Epithelial cell of esophagus (primary cell): ENCODE data around the gene WSCD2.

Source experiments
- DNase-seq: peaks from one replicate; pipeline ENCODE4 v3.0.0; 2010; ENCODE audit warnings: low read depth
- H3K4me3 ChIP-seq: 2 replicates; pipeline ENCODE4 v1.5.1; 2011; ENCODE audit warnings: mild to moderate bottlenecking, low read length, control low read depth
- TF ChIP-seq, protein P1 (sequence below): IDR thresholded peaks from 2 replicates; pipeline ENCODE4 v1.5.1; 2011; ENCODE audit warnings: low read depth, mild to moderate bottlenecking, low read length, control low read depth, inconsistent platforms; ENCODE audit not compliant: insufficient read depth; ENCODE audit errors: missing control alignments

The WSCD2 gene

DNA sequence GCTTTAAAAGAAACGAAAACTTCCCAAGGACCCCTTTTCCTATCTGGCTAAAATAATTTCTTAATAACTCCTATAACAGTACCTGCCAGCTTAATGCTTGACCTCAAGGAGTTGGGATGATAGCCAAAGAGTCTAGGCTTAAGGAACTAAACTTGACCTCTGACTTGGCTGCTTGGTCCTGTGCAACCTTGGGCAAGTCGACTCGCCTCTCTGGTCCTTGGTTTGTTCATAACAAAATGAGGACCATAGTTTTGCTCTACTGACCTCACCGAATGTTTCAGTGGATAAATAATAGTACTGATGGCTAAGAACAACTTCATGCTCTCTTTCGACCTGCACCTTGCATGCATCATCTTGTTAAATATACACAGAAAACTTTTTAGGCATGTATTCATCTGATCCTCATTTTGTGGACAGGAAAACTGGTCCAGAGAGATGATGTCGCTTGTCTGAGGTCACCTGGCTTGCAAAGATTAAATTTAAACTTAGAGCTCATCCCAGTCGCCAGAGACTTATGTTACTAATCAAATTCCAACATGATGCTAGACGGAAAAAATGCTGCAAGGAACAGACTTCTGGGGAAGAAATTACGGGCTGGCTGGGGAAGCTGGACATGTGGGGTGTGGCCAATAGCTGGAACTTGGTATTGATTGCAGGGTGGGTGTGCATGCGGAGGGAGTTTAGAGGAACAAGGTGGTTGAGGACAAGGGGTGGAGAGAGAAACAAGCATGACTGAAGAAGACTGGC lies 38.0 kb upstream of the WSCD2 start:
- TF ChIP-seq, protein P1, sequence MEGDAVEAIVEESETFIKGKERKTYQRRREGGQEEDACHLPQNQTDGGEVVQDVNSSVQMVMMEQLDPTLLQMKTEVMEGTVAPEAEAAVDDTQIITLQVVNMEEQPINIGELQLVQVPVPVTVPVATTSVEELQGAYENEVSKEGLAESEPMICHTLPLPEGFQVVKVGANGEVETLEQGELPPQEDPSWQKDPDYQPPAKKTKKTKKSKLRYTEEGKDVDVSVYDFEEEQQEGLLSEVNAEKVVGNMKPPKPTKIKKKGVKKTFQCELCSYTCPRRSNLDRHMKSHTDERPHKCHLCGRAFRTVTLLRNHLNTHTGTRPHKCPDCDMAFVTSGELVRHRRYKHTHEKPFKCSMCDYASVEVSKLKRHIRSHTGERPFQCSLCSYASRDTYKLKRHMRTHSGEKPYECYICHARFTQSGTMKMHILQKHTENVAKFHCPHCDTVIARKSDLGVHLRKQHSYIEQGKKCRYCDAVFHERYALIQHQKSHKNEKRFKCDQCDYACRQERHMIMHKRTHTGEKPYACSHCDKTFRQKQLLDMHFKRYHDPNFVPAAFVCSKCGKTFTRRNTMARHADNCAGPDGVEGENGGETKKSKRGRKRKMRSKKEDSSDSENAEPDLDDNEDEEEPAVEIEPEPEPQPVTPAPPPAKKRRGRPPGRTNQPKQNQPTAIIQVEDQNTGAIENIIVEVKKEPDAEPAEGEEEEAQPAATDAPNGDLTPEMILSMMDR, result no peak
- no peak overlapping the region for H3K4me3 ChIP-seq

DNA sequence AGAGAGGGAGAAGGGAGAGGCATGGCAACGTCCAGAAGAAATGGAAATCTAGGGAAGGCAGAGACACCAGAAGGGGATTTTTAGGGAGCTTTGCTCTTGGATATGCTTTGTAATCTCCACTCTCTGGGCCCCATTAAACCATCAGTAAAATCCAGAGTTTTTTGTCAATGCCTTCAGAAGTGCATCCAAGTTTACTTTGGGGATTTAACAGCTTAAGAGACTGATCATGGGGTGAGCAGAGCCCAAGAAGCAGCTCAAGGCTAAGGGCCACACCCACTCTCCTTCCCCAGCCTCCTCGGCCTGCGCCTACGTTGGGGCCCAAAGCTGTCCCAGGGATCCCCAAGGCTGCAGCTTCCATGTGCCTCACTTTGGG lies 37.4 kb upstream of the WSCD2 start:
- TF ChIP-seq, protein P1, result no peak
- no peak overlapping the region for H3K4me3 ChIP-seq
- no peak for DNase-seq

More for the DNA sequence above, 38.0 kb upstream of the WSCD2 start:
- no peak for DNase-seq

DNA sequence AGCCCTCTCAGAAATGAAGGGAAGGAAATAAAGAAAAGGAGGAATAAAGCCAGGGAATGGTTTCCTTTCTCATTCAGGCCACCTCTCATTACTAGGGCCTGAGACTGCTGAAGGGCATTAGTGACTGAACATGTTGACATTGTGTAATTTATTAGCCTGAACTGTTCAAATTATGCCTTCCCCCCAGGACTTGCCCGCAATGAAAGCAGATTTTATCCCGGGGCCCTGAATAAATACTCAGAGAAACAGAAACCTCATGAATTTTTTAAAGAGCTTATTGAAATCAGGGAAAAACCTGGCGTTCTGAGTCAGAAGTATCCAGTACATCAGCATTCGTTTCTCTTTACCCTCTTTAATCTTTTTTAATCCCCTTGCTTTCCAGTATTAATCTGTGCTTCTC lies 35.9 kb upstream of the WSCD2 start:
- no peak overlapping the region for H3K4me3 ChIP-seq
- TF ChIP-seq, protein P1, result no peak
- no peak for DNase-seq

DNA sequence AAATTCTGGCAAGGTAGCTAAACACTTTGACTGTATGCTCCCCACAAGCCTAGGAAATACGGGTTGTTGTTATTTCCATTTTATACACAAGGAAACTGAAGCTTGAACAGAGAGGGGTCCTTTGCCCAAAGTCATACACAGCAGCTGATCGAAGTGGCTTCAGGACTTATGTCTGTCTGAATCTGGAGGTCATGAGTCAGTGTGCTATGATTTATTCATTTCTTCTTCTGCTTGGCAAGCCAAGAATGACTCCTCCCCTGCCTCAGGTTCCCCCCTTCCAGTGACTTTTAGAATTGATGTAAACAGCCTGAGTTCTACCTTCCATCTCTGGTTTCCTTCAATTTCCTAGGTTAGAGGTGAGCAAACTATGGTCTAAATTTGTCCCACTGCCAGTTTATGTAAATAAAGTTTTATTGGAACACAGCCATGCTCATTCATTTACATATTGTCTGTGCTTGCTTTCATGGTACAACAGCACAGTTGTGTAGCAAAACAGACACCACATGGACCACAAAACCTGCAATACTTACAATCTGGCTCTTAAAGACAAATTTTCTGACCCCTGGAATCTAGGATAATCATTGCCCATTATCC lies 34.9 kb upstream of the WSCD2 start:
- TF ChIP-seq, protein P1, result no peak
- DNase-seq, result no peak

DNA sequence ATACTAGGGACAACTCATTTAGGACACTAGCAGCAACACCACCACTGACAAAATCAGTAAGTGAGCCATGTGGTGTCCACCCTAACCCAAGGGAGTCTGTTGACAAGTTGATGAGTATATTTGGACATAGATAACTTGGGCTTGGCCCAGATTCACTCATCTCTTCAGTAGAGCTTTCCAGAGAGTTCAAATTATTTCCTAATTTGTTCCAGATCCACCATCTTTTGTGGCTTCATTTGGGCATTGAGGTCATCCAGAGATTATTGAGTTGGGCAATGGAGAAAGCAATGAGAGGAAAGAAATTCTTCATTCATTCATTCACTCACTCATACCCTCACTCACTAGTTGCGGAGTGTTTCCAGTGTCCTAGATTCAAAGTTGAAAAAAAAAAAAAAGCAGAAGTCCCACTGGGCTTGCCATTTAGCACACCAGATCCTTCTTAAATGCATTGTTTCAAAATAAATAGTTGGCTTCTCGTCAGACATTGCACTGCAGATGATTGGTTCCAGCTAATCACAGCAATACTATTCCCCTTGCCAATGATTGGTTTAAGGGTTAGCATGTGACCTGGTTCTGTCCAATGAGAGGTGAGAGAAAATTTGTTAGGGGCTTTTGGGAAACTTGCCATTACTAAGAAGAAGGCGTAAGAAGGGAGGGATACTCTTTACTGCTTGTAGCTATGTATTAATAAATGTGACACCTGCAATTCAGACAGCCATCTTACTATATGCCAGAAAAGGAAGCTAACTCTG lies 31.8 kb upstream of the WSCD2 start:
- H3K4me3 ChIP-seq, result no peak overlapping the region
- TF ChIP-seq, protein P1, result no peak
- no peak for DNase-seq

More for the DNA sequence above, 34.9 kb upstream of the WSCD2 start:
- H3K4me3 ChIP-seq, result no peak overlapping the region

DNA sequence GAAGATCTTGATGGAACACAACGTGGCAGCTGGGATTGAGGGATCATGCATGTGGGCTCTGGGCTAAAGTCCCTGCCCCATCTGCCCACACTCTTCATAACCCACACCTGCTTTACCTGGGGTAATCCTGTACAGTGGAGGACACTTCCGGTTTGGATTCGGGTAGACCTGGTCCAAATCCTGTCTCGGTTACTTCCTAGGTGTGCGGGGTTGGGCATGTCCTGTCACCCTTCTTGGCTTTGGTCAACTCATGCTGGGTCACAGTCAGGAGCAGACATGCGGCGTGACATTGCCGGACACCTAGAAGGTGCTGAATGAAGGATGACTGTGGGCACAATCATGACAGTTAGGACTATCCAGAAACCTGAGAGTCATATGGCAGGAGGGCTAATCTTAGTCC lies 30.7 kb upstream of the WSCD2 start:
- TF ChIP-seq, protein P1, result no peak
- no peak overlapping the region for H3K4me3 ChIP-seq
- DNase-seq, result no peak
